IMR-90 (cell line): ENCODE data around the gene LIN52.

Experiments
- CTCF ChIP-seq: conservative IDR thresholded peaks from 2 replicates; pipeline ENCODE4 v1.5.1; 2012; ENCODE audit warnings: mild to moderate bottlenecking, low read depth, low read length, improper control_type of control experiment
- MAFK ChIP-seq: IDR thresholded peaks from 2 replicates; pipeline ENCODE4 v1.6.1; 2012; ENCODE audit warnings: low read depth, low read length, improper control_type of control experiment
- POLR2A ChIP-seq: IDR thresholded peaks from 2 replicates; pipeline ENCODE4 v1.6.1; 2012; ENCODE audit warnings: mild to moderate bottlenecking, low read depth, low read length
- RAD21 ChIP-seq: IDR thresholded peaks from 2 replicates; pipeline ENCODE4 v1.6.1; 2012; ENCODE audit warnings: low read length, improper control_type of control experiment
- SMC3 ChIP-seq: fragments of 150-350 bp; IDR thresholded peaks from 2 replicates; pipeline ENCODE4 v1.6.1; 2016; ENCODE audit warnings: low read depth, mild to moderate bottlenecking, antibody characterized with exemption, low read length, moderate library complexity

DNA sequence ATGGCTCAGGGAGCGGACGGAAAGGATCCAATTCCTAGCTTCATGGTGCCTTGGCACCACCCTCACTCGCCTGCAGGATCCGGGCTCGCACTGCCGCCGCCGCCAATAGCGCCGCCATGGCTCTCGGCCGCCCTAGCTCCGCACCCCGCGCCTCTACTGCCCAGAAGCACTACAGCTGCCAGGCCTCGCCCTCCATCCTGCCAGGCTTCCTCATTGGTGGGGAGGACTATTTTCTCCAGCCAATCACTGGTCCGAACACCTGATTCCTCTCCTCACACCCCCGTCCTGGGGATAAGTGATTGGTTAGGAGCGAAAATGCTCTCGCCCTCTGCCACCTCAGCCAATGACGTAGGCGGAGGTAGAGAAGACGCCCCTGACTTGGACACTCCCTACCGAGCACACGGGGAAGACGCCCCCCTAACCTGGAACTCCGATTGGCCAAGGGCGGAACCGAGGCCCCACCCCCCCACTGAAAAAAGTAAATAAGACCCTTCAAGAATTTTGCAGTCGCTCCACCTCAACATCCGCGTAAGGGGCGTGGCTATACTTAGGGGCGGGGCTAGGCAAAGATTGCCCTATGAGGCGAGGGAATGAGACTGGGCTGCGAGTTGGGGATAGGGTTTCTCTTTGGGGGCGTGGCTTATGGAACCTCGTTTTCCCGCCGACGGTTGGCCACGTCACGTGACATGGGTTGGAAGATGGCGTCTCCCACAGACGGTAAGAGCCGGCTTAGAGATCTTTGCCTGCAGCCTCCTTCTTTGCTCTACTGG, at the start of gene LIN52, which contains the start of gene ALDH6A1:
- TF ChIP-seq MAFK (no peak), RAD21 (0 out of 2 replicates have a peak, but pooled peaks have one; percentile 4), CTCF (no peak), SMC3 (no peak), POLR2A (peak; percentile 57)
